ENCODE measurements around the gene ING1. TPM values are rescaled to one million over a fixed set of nuclear protein-coding genes. Genes with fewer than 3 reads are reported as not detected.

The ING1 gene
- polyA plus RNA-seq, 1 donor (not counting 4 experiments of a cell fraction or from before 2014, with no cell fraction given) = 6.4 TPM

DNA sequence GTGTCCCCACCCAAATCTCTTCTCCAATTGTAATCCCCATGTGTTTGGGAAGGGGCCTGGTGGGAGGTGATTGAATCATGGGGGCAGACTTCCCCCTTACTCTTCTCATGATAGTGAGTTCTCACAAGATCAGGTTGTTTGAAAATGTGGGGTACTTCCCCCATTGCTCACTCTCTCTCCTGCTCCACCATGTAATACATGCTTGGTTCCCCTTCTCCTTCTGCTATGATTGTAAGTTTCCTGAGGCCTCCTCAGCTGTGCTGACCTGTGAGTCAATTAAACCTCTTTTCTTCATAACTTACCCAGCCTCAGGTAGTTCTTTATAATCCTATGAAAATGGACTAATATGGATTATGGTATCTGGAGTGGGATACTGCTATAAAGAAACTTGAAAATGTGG is 24.1 kb downstream of the ING1 start:
- Histone ChIP-seq H3K4me1 (ENCODE audit: control insufficient read depth, extremely low read depth, insufficient read depth, low read length) (no peaks in the 10 kb centered on the region), H3K79me2 (ENCODE audit: control insufficient read depth, insufficient read depth, low read length) (no peaks in the 10 kb centered on the region), H2AFZ (ENCODE audit: control insufficient read depth, low read length) (no peak overlapping the region), H3K9ac (ENCODE audit: control insufficient read depth, extremely low read depth, insufficient read depth, low read length) (no peak overlapping the region), H3K27me3 (ENCODE audit: control insufficient read depth, extremely low read depth, insufficient read depth, low read length) (no peaks in the 10 kb centered on the region), H3K9me3 (ENCODE audit: control insufficient read depth, low read depth, low read length) (no peaks in the 10 kb centered on the region), H3K27ac (ENCODE audit: control insufficient read depth, insufficient read depth, low read length) (no peak overlapping the region), H3K4me3 (ENCODE audit: control insufficient read depth in 2 of 3, extremely low read depth in 1 of 3, insufficient read depth in 2 of 3, low read depth in 1 of 3, low read length in 3 of 3) (no peak overlapping the region), H3K36me3 (ENCODE audit: control insufficient read depth in 2 of 2, extremely low read depth in 1 of 2, insufficient read depth in 2 of 2, low read length in 2 of 2) (no peaks in the 10 kb centered on the region), H3K4me2 (ENCODE audit: control insufficient read depth, extremely low read depth, insufficient read depth, low read depth, low read length) (no peak overlapping the region), H4K20me1 (ENCODE audit: control insufficient read depth, extremely low read depth, insufficient read depth, low read length) (no peaks in the 10 kb centered on the region), H3K9me1 (ENCODE audit: control insufficient read depth, extremely low read depth, insufficient read depth, low read length) (no peaks in the 10 kb centered on the region)
- FAIRE-seq (no peak), DNase-seq (ENCODE audit: low read depth, low spot score) (no peak)
- dilution Hi-C loops (cut with MboI; ENCODE audit: extremely low pct_ligation_motif_present, low sequenced_read_pairs) = no loop called here
- TF ChIP-seq, protein P1, sequence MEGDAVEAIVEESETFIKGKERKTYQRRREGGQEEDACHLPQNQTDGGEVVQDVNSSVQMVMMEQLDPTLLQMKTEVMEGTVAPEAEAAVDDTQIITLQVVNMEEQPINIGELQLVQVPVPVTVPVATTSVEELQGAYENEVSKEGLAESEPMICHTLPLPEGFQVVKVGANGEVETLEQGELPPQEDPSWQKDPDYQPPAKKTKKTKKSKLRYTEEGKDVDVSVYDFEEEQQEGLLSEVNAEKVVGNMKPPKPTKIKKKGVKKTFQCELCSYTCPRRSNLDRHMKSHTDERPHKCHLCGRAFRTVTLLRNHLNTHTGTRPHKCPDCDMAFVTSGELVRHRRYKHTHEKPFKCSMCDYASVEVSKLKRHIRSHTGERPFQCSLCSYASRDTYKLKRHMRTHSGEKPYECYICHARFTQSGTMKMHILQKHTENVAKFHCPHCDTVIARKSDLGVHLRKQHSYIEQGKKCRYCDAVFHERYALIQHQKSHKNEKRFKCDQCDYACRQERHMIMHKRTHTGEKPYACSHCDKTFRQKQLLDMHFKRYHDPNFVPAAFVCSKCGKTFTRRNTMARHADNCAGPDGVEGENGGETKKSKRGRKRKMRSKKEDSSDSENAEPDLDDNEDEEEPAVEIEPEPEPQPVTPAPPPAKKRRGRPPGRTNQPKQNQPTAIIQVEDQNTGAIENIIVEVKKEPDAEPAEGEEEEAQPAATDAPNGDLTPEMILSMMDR (optimal IDR thresholded peaks at IDR 0.05 in 1 of 3, IDR thresholded peaks at IDR 0.05 in 1 of 3, conservative IDR thresholded peaks at IDR 0.05 in 1 of 3; ENCODE audit: extremely low read depth in 1 of 3, insufficient read depth in 2 of 3, low read length in 3 of 3) = no peak
- no peak for TF ChIP-seq EZH2 (IDR thresholded peaks at IDR 0.05; ENCODE audit: low read length)

GRCh38 chr13:110743687-110744086 is 30.2 kb downstream of the ING1 start:
- dilution Hi-C loops (cut with MboI; ENCODE audit: extremely low pct_ligation_motif_present, low sequenced_read_pairs) = no loop called here
- H3K4me1 ChIP-seq (ENCODE audit: control insufficient read depth, extremely low read depth, insufficient read depth, low read length) = no peaks in the 10 kb centered on the region
- no peak overlapping the region for H2AFZ ChIP-seq (ENCODE audit: control insufficient read depth, low read length)
- H3K27ac ChIP-seq (ENCODE audit: control insufficient read depth, insufficient read depth, low read length) = no peak overlapping the region
- H4K20me1 ChIP-seq (ENCODE audit: control insufficient read depth, extremely low read depth, insufficient read depth, low read length) = no peaks in the 10 kb centered on the region
- peaks cover 3% of the 10 kb centered on the region for H3K9me3 ChIP-seq (ENCODE audit: control insufficient read depth, low read depth, low read length)
- no peaks in the 10 kb centered on the region for H3K79me2 ChIP-seq (ENCODE audit: control insufficient read depth, insufficient read depth, low read length)
- no peaks in the 10 kb centered on the region for H3K27me3 ChIP-seq (ENCODE audit: control insufficient read depth, extremely low read depth, insufficient read depth, low read length)
- no peak for DNase-seq (ENCODE audit: low read depth, low spot score)
- H3K36me3 ChIP-seq (ENCODE audit: control insufficient read depth in 2 of 2, extremely low read depth in 1 of 2, insufficient read depth in 2 of 2, low read length in 2 of 2) = no peaks in the 10 kb centered on the region
- no peak overlapping the region for H3K9ac ChIP-seq (ENCODE audit: control insufficient read depth, extremely low read depth, insufficient read depth, low read length)
- no peak for FAIRE-seq
- H3K9me1 ChIP-seq (ENCODE audit: control insufficient read depth, extremely low read depth, insufficient read depth, low read length) = no peaks in the 10 kb centered on the region
- TF ChIP-seq, protein P1 (optimal IDR thresholded peaks at IDR 0.05 in 1 of 3, IDR thresholded peaks at IDR 0.05 in 1 of 3, conservative IDR thresholded peaks at IDR 0.05 in 1 of 3; ENCODE audit: extremely low read depth in 1 of 3, insufficient read depth in 2 of 3, low read length in 3 of 3) = no peak
- TF ChIP-seq EZH2 (IDR thresholded peaks at IDR 0.05; ENCODE audit: low read length) = no peak
- no peak overlapping the region for H3K4me2 ChIP-seq (ENCODE audit: control insufficient read depth, extremely low read depth, insufficient read depth, low read depth, low read length)
- no peak overlapping the region for H3K4me3 ChIP-seq (ENCODE audit: control insufficient read depth in 2 of 3, extremely low read depth in 1 of 3, insufficient read depth in 2 of 3, low read depth in 1 of 3, low read length in 3 of 3)

Data from keratinocyte (primary cell).